Ovary (tissue), 9 donors: ENCODE data around the gene ADAM10. TPM values are rescaled to one million over a fixed set of nuclear protein-coding genes. Genes with fewer than 3 reads are reported as not detected.
"Not testable (repeated sequence)": the region's sequence is repeated elsewhere in the genome, so short reads cannot be mapped to it uniquely, and the experiment has no call there.

Experiments used
- DNase-seq, 5 donors: peaks; one replicate each; pipeline ENCODE4 v3.0.0-alpha.2; 2019 to 2020
- H3K27ac ChIP-seq, 2 donors: fragments of 200-600 bp; one replicate each; pipeline versions ENCODE4 v1.5.1 to v1.8.0; 2019 to 2022
- H3K27me3 ChIP-seq: fragments of 200-600 bp; one replicate; pipeline ENCODE4 v1.8.0; 2022
- H3K36me3 ChIP-seq: fragments of 200-600 bp; sonication (generic); one replicate; pipeline ENCODE4 v1.5.1; 2019
- H3K4me1 ChIP-seq: one replicate; pipeline ENCODE4 v1.8.1; 2013; ENCODE audit warnings: mild to moderate bottlenecking, moderate library complexity; ENCODE audit not compliant: insufficient read depth
- H3K4me3 ChIP-seq: fragments of 200-600 bp; sonication (generic); one replicate; pipeline ENCODE4 v1.5.1; 2017
- H3K9me3 ChIP-seq, 2 donors: fragments of 200-600 bp in 1 of 2; sonication (generic) in 1 of 2; one replicate each; pipeline versions ENCODE4 v1.5.1 to v1.8.1; 2013 to 2019; ENCODE audit warnings: mild to moderate bottlenecking in 1 of 2, moderate library complexity in 1 of 2
- EP300 ChIP-seq: sonication (generic); formaldehyde crosslinking; IDR thresholded peaks from one replicate; pipeline ENCODE4 v1.6.1; 2017; ENCODE audit warnings: antibody characterized with exemption
- POLR2A ChIP-seq: fragments of 450-650 bp; IDR thresholded peaks from one replicate; pipeline ENCODE4 v1.6.1; 2017; ENCODE audit warnings: antibody characterized with exemption, mild to moderate bottlenecking, moderate library complexity
- WGBS, 3 donors: extraction: QIAGEN DNeasy Blood & Tissue Kit in 1 of 3; methylation state at CpG; one replicate each; pipeline versions ENCODE4 v1.1.5 to v1.1.7; 2013 to 2017; 5-methylcytosine and 5-hydroxymethylcytosine counted together
- intact Hi-C, 4 donors: fragments of 100-400 bp; cut with DNase I; formaldehyde crosslinking; loops; one replicate each; pipeline versions ENCODE4 v1.11.0 to v1.15.1; 2022 to 2023
- polyA plus RNA-seq, 2 donors: library from polyadenylated mRNA; stranded (reverse); fragments of 200-250 nt in 1 of 2; fragments of 350-450 nt in 1 of 2; fragmentation: Illumina TruSeq in 1 of 2; extraction: RNeasy Lipid Tissue Mini Kit (QIAGEN cat#74804) in 1 of 2; gene quantifications; one replicate each; pipeline ENCODE4 v1.2.3, GENCODE V29; 2013 to 2014
- total RNA-seq, 7 donors: library from RNA; depleted of rRNA in 2 of 7; stranded (reverse); fragments of >200 nt in 2 of 7; fragmentation: NEBNext Ultra II Directional in 3 of 7; extraction: Animal tissue kit (Norgen Biotek cat#: 25700) in 3 of 7; gene quantifications; one replicate each; pipeline versions ENCODE4 v1.1.0 to v1.2.4, GENCODE V29; 2016 to 2023
- TF ChIP-seq, protein P1 (sequence below), 3 donors: fragments of 450-650 bp in 2 of 3; fragments of 200-600 bp in 1 of 3; IDR thresholded peaks; one replicate each; pipeline versions ENCODE4 v1.5.1 to v1.8.0; 2016 to 2022; ENCODE audit warnings: antibody characterized with exemption in 3 of 3, mild to moderate bottlenecking in 1 of 3
- donor health status: DM: no; HTN: no; CAD: no; lungs with moderate emphysema.
- donor health status: DM: no; HTN: no; CAD: no.
- donor health status: Bipolar disorder and iron deficiency.
- donor health status: DM: yes; HTN: yes; CAD: no.
- donor health status: DM: no; HTN: no; CAD: no.
- donor health status: DM: yes; HTN: yes; CAD: no.

The ADAM10 gene
- total and polyA plus RNA-seq, 9 donors = 23.2 to 86.4 (median 63.0) TPM

DNA sequence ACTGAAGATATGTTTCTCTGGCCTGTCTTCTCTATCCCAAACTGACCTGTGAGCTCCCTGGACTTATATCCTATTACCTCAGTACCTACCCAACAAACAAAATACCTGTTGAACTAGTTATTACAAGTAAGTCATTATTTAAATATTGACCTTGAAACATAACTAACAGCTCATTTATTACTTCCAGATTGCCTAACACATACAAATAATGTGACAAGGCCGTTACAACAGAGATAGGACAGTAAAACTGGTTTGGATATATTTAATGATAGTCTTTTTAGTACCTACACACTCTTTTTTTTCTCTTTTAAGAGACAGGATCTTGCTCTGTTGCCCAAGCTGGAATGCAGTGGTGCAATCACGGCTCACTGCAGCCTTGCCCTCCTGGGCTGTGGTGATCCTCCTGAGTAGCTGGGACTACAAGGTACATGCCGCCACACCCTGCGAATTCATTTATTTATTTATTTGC lies 145.0 kb downstream of the ADAM10 start:
- Histone ChIP-seq H3K27ac (no peak overlapping the region), H3K4me1 (peaks cover 3% of the 10 kb centered on the region), H3K4me3 (no peak overlapping the region), H3K27me3 (no peaks in the 10 kb centered on the region), H3K36me3 (no peaks in the 10 kb centered on the region), H3K9me3 (no peaks in the 10 kb centered on the region)
- no peak for TF ChIP-seq POLR2A
- no peak for TF ChIP-seq EP300
- TF ChIP-seq, protein P1, sequence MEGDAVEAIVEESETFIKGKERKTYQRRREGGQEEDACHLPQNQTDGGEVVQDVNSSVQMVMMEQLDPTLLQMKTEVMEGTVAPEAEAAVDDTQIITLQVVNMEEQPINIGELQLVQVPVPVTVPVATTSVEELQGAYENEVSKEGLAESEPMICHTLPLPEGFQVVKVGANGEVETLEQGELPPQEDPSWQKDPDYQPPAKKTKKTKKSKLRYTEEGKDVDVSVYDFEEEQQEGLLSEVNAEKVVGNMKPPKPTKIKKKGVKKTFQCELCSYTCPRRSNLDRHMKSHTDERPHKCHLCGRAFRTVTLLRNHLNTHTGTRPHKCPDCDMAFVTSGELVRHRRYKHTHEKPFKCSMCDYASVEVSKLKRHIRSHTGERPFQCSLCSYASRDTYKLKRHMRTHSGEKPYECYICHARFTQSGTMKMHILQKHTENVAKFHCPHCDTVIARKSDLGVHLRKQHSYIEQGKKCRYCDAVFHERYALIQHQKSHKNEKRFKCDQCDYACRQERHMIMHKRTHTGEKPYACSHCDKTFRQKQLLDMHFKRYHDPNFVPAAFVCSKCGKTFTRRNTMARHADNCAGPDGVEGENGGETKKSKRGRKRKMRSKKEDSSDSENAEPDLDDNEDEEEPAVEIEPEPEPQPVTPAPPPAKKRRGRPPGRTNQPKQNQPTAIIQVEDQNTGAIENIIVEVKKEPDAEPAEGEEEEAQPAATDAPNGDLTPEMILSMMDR (IDR thresholded peaks at IDR 0.05) = no peak
- DNase-seq = no peak
- WGBS, 3 donors = 96% methylated on average over 4 of the region's 4 CpGs
- intact Hi-C loops = no loop called here

DNA sequence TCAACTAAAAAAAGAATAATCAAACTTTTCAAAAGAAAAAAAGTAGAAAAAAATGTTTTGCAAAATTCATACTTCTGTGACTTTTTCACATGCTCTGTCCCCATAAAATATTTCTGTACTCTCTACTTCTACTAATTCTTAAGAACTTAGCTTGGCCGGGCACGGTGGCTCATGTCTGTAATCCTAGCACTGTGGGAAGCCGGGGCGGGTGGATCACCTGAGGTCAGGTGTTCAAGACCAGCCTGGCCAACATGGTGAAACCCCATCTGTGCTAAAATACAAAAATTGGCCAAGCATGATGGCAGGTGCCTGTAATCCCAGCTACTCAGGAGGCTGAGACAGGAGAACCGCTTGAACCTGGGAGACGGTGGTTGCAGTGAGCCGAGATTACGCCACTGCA lies 145.6 kb downstream of the ADAM10 start:
- H3K36me3 ChIP-seq, H3K27ac ChIP-seq, H3K4me1 ChIP-seq, intact Hi-C loops, H3K9me3 ChIP-seq, DNase-seq, H3K4me3 ChIP-seq, H3K27me3 ChIP-seq: not testable (repeated sequence)
- 97 to 100% (median 98%) methylated on average over 8 of the region's 8 CpGs for WGBS, 3 donors

DNA sequence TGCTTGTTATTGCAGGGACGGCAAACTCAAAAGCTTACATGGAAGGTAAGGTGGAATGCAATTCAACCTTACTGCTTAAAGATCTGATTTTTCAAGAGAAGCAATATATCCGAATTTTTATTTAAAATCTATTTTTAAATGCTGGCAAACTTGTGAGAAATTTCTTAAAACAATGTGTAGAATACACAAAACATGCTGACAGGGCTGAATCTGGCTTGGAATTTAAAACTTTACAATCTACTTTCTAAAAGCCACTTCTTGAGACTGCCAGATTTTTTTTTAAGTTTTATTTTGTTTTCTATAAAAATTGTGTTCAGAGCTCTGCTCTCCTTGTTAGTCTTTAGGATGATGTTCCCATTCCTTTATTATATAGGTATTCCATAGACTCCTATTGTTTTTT lies 146.7 kb downstream of the ADAM10 start:
- Histone ChIP-seq H3K4me1 (no peaks in the 10 kb centered on the region), H3K4me3 (no peak overlapping the region), H3K27me3 (no peaks in the 10 kb centered on the region), H3K9me3 (no peaks in the 10 kb centered on the region), H3K36me3 (no peaks in the 10 kb centered on the region), H3K27ac (no peak overlapping the region)
- 45 to 59% (median 47%) methylated on average over 2 of the region's 2 CpGs for WGBS, 3 donors
- TF ChIP-seq EP300 (no peak), POLR2A (no peak)
- TF ChIP-seq, protein P1 (IDR thresholded peaks at IDR 0.05) = no peak
- DNase-seq = no peak
- intact Hi-C loops = no loop called here

DNA sequence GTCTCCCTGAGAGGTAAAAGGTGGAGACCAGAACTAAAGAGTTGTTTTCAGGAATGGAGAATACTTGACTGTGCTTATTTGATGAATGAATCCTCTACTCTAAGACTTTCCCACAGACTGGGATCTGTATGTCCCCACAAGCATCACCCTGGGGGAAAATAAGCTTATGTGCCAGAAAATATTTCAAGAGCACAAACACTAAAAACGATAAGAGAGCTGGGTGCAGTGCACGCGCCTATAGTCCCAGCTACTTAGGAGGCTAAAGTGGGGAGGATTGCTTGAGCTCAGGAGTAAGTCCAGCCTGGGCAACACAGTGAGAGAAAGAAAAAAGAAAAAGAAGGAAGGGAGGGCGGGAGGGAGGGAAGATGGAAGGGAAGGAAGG lies 150.7 kb downstream of the ADAM10 start:
- Histone ChIP-seq H3K27me3 (no peaks in the 10 kb centered on the region), H3K27ac (no peak overlapping the region), H3K4me1 (no peaks in the 10 kb centered on the region), H3K36me3 (no peaks in the 10 kb centered on the region), H3K4me3 (no peak overlapping the region), H3K9me3 (no peaks in the 10 kb centered on the region)
- TF ChIP-seq, protein P1 (IDR thresholded peaks at IDR 0.05) = no peak
- no peak for TF ChIP-seq EP300
- no peak for TF ChIP-seq POLR2A
- intact Hi-C loops = no loop called here
- WGBS, 3 donors = 95 to 98% (median 95%) methylated on average over 4 of the region's 4 CpGs
- DNase-seq = no peak

DNA sequence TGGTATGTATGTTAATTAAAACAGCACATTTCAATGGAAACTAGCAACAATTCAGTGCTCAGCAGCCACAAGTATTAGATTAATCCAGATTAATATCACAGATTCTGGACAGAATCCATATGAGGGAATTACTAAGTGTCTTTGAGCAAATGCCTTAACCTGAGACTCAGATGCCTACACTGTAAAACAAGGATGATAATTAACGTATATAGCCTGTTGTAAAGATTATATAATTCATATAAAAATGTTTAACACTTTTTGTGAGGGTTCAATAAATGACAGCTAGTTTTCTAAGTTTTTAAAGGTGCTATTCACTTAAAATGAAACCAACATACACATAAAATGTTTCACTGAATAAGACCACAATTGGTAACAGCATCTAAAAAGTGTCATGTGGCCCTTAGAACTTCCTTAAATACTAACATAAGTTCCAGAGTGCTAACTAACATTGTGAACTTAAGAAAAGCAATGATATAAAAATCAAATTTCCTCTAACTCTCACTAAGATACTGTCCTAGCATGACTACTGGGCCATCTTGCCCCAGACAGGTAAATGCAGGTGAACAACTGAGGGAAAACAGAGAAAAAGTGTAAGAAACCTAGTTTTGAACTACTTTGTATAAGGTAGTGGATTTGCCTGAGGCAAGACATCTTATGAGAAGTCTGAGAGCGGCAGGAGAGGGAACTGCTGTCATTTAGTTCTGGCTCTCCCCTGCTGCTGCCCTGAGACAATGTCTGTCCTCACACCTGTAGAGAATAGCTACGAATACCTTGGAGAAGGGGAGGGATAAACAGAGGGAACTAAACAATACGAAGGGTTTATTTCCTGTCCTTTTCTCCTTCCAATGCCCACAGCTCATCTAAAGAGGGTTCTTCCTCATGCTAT lies 151.3 kb downstream of the ADAM10 start:
- no peaks in the 10 kb centered on the region for H3K4me1 ChIP-seq
- no peak overlapping the region for H3K27ac ChIP-seq
- DNase-seq = no peak
- no peak for TF ChIP-seq EP300
- TF ChIP-seq, protein P1 (IDR thresholded peaks at IDR 0.05) = no peak
- no peak for TF ChIP-seq POLR2A
- H3K27me3 ChIP-seq = no peaks in the 10 kb centered on the region
- no peak overlapping the region for H3K4me3 ChIP-seq
- intact Hi-C loops = no loop called here
- WGBS, 3 donors = 94 to 97% (median 95%) methylated on average over 4 of the region's 4 CpGs
- H3K36me3 ChIP-seq = no peaks in the 10 kb centered on the region
- no peaks in the 10 kb centered on the region for H3K9me3 ChIP-seq
